K562 (cell line): Measurements from ENCODE around the gene TPCN1. TPM values are rescaled to one million over a fixed set of nuclear protein-coding genes. Genes with fewer than 3 reads are reported as not detected.

Experiments used
- CBX5 ChIP-seq: IDR thresholded peaks from 2 replicates; pipeline ENCODE4 v1.6.1; 2014; ENCODE audit warnings: low read depth, borderline replicate concordance
- ETV5 ChIP-seq: sonication (generic); formaldehyde crosslinking; IDR thresholded peaks from 2 replicates; pipeline ENCODE4 v1.4.0; 2020; ENCODE audit warnings: low read depth, mild to moderate bottlenecking, missing genetic modification reagents
- HDAC1 ChIP-seq, 2 experiments: fragments of 450-650 bp; IDR thresholded peaks; 2 replicates each; pipeline ENCODE4 v1.6.1; 2016 to 2017; ENCODE audit warnings: inconsistent platforms in 1 of 2, mild to moderate bottlenecking in 1 of 2, moderate library complexity in 1 of 2
- HDAC8 ChIP-seq: fragments of 450-650 bp; IDR thresholded peaks from 2 replicates; pipeline ENCODE4 v1.6.1; 2016; ENCODE audit warnings: mild to moderate bottlenecking, missing genetic modification characterization, moderate library complexity, missing compliant biosample characterization
- KAT8 ChIP-seq: fragments of 450-650 bp; IDR thresholded peaks from 2 replicates; pipeline ENCODE4 v1.6.1; 2016; ENCODE audit warnings: low read depth, mild to moderate bottlenecking
- SPI1 ChIP-seq: IDR thresholded peaks from 2 replicates; pipeline ENCODE4 v1.6.1; 2011; ENCODE audit warnings: low read depth, low read length, control low read depth, borderline replicate concordance
- ZNF165 ChIP-seq: fragments of 250-450 bp; sonication (Bioruptor Pico); IDR thresholded peaks from 2 replicates; pipeline ENCODE4 v1.4.0; 2020; ENCODE audit warnings: borderline replicate concordance
- polyA plus RNA-seq, 8 experiments: library from polyadenylated mRNA; depleted of rRNA in 4 of 8; stranded (reverse) in 5 of 8; unstranded in 3 of 8; fragments of >200 nt; fragmentation: Nextera tagmentation in 2 of 8; fragmentation: Illumina TruSeq in 1 of 8; extraction: Ambion mirVana in 2 of 8; extraction: Trizol in 1 of 8; gene quantifications; 2 replicates each; pipeline versions ENCODE4 v1.2.1 to v1.2.3, GENCODE V29; 2011 to 2014; ENCODE audit warnings: inconsistent platforms in 1 of 8, missing spikeins in 1 of 8
- total RNA-seq, 7 experiments: library from RNA; depleted of rRNA in 6 of 7; stranded (reverse); fragments of >200 nt in 6 of 7; fragmentation: Illumina TruSeq in 2 of 7; extraction: Trizol in 2 of 7; gene quantifications; 2 replicates each; pipeline versions ENCODE4 v1.2.1 to v1.2.3, GENCODE V29; 2011 to 2021; ENCODE audit warnings: low replicate concordance in 1 of 7
- TF ChIP-seq, protein P1 (sequence below): fragments of 250-450 bp; sonication (Bioruptor Pico); IDR thresholded peaks from 2 replicates; pipeline ENCODE4 v1.5.0; 2021
- TF ChIP-seq, protein P2 (sequence below): fragments of 200-800 bp; sonication (Bioruptor generic); IDR thresholded peaks from 2 replicates; pipeline ENCODE4 v1.6.1; 2016; ENCODE audit warnings: missing genetic modification characterization, missing compliant biosample characterization
- TF ChIP-seq, protein P3 (sequence below), 2 experiments: IDR thresholded peaks; 2 replicates each; pipeline ENCODE4 v1.6.1; 2012; ENCODE audit warnings: improper control_type of control experiment in 2 of 2, low read depth in 2 of 2, low read length in 2 of 2, borderline replicate concordance in 1 of 2
- TF ChIP-seq, protein P4 (sequence below): fragments of 450-650 bp; IDR thresholded peaks from 2 replicates; pipeline ENCODE4 v1.6.1; 2017; ENCODE audit warnings: mild to moderate bottlenecking, moderate library complexity
- TF ChIP-seq, protein P5 (sequence below), 2 experiments: fragments of 450-650 bp; conservative IDR thresholded peaks; 2 replicates each; pipeline ENCODE4 v1.6.1; 2017; ENCODE audit warnings: mild to moderate bottlenecking in 2 of 2, moderate library complexity in 2 of 2

Gene TPCN1
- total and polyA plus RNA-seq, 9 of the 15 experiments (the other 6 are each of a cell fraction or from before 2014, with no cell fraction given): 0.80 to 23.8 (median 7.4) TPM

DNA sequence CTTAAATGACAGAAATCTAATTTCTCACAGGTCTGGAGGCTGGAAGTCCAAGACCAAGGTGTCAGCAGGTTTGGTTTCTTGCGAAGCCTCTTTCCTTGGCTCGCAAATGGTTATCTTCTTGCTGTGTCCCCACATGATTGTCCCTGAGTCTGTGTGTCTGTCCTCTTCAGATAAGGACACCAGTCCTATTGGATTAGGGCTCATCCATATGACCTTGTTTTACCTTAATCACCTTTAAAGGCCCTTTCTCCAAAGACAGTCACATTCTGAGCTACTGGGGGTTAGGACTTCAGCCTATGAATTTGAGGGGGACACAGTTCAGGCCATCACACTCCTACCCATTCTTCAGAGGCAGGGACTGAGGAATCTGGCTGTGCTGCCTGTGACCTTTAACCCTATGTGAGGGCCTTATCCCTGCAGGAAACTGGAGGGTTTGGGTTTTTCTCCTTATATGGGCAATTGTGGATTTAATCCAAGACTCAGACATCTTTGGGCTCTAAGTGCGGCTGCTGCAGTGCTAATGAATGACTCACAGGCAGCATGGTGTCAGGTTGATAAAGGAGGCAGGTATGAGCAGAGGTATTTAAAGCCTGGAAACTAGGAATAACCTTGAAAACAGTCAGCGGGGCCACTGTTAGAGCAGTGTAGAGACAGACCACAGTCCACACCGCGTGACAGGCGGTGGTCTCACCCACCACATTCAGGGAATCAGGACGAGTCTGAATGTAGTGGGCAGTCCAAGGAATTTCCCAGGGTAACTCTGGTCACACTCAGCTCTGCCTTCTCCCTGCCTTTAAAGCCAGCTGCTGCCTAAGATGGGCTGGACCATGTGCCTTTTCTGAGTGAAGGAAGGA, 10.2 kb downstream of the TPCN1 start (continued):
- peak; percentile 15; the same call in 1 of the 2 replicates for TF ChIP-seq HDAC8 (tag)
- TF ChIP-seq, protein P1, sequence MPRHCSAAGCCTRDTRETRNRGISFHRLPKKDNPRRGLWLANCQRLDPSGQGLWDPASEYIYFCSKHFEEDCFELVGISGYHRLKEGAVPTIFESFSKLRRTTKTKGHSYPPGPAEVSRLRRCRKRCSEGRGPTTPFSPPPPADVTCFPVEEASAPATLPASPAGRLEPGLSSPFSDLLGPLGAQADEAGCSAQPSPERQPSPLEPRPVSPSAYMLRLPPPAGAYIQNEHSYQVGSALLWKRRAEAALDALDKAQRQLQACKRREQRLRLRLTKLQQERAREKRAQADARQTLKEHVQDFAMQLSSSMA: no peak
- no peak for TF ChIP-seq SPI1
- peak; percentile 20; the same call in 1 of the 2 replicates for TF ChIP-seq ETV5 (CRISPR knock-in tag)
- TF ChIP-seq, protein P2, sequence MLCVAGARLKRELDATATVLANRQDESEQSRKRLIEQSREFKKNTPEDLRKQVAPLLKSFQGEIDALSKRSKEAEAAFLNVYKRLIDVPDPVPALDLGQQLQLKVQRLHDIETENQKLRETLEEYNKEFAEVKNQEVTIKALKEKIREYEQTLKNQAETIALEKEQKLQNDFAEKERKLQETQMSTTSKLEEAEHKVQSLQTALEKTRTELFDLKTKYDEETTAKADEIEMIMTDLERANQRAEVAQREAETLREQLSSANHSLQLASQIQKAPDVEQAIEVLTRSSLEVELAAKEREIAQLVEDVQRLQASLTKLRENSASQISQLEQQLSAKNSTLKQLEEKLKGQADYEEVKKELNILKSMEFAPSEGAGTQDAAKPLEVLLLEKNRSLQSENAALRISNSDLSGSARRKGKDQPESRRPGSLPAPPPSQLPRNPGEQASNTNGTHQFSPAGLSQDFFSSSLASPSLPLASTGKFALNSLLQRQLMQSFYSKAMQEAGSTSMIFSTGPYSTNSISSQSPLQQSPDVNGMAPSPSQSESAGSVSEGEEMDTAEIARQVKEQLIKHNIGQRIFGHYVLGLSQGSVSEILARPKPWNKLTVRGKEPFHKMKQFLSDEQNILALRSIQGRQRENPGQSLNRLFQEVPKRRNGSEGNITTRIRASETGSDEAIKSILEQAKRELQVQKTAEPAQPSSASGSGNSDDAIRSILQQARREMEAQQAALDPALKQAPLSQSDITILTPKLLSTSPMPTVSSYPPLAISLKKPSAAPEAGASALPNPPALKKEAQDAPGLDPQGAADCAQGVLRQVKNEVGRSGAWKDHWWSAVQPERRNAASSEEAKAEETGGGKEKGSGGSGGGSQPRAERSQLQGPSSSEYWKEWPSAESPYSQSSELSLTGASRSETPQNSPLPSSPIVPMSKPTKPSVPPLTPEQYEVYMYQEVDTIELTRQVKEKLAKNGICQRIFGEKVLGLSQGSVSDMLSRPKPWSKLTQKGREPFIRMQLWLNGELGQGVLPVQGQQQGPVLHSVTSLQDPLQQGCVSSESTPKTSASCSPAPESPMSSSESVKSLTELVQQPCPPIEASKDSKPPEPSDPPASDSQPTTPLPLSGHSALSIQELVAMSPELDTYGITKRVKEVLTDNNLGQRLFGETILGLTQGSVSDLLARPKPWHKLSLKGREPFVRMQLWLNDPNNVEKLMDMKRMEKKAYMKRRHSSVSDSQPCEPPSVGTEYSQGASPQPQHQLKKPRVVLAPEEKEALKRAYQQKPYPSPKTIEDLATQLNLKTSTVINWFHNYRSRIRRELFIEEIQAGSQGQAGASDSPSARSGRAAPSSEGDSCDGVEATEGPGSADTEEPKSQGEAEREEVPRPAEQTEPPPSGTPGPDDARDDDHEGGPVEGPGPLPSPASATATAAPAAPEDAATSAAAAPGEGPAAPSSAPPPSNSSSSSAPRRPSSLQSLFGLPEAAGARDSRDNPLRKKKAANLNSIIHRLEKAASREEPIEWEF (CRISPR knock-in tag): 0 out of 2 replicates have a peak, but pooled peaks have one; percentile 66
- TF ChIP-seq, protein P3, sequence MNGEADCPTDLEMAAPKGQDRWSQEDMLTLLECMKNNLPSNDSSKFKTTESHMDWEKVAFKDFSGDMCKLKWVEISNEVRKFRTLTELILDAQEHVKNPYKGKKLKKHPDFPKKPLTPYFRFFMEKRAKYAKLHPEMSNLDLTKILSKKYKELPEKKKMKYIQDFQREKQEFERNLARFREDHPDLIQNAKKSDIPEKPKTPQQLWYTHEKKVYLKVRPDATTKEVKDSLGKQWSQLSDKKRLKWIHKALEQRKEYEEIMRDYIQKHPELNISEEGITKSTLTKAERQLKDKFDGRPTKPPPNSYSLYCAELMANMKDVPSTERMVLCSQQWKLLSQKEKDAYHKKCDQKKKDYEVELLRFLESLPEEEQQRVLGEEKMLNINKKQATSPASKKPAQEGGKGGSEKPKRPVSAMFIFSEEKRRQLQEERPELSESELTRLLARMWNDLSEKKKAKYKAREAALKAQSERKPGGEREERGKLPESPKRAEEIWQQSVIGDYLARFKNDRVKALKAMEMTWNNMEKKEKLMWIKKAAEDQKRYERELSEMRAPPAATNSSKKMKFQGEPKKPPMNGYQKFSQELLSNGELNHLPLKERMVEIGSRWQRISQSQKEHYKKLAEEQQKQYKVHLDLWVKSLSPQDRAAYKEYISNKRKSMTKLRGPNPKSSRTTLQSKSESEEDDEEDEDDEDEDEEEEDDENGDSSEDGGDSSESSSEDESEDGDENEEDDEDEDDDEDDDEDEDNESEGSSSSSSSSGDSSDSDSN (IDR thresholded peaks at IDR 0.05; ENCODE audit: borderline replicate concordance in 1 of 2, low read depth in 2 of 2, low read length in 2 of 2): no peak
- TF ChIP-seq, protein P4, sequence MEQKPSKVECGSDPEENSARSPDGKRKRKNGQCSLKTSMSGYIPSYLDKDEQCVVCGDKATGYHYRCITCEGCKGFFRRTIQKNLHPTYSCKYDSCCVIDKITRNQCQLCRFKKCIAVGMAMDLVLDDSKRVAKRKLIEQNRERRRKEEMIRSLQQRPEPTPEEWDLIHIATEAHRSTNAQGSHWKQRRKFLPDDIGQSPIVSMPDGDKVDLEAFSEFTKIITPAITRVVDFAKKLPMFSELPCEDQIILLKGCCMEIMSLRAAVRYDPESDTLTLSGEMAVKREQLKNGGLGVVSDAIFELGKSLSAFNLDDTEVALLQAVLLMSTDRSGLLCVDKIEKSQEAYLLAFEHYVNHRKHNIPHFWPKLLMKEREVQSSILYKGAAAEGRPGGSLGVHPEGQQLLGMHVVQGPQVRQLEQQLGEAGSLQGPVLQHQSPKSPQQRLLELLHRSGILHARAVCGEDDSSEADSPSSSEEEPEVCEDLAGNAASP: peak; percentile 75
- TF ChIP-seq KAT8: no peak
- no peak for TF ChIP-seq ZNF165
- TF ChIP-seq, protein P5, sequence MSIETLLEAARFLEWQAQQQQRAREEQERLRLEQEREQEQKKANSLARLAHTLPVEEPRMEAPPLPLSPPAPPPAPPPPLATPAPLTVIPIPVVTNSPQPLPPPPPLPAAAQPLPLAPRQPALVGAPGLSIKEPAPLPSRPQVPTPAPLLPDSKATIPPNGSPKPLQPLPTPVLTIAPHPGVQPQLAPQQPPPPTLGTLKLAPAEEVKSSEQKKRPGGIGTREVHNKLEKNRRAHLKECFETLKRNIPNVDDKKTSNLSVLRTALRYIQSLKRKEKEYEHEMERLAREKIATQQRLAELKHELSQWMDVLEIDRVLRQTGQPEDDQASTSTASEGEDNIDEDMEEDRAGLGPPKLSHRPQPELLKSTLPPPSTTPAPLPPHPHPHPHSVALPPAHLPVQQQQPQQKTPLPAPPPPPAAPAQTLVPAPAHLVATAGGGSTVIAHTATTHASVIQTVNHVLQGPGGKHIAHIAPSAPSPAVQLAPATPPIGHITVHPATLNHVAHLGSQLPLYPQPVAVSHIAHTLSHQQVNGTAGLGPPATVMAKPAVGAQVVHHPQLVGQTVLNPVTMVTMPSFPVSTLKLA (conservative IDR thresholded peaks at IDR 0.05): 0 out of 4 replicates have a peak, but pooled peaks of 1 of the 2 experiments have one; percentile 46
- TF ChIP-seq HDAC1 (IDR thresholded peaks at IDR 0.05): no peak
- no peak for TF ChIP-seq CBX5
